HG03457 (cell line): ENCODE measurements around the gene FANCE.

Experiments
- ATAC-seq: cut with Tn5 transposase; IDR thresholded peaks from one replicate; pipeline ENCODE4 v1.9.1; 2021; ENCODE audit warnings: moderate number of reproducible peaks; ENCODE audit not compliant: unreplicated experiment

The FANCE gene

GRCh38 chr6:35452183-35453090, at the start of gene FANCE:
Gene FANCE (plus strand): TSS chr6:35452338. CDS start chr6:35452546, 208 bp downstream.
- ATAC-seq = peak; percentile 73

DNA sequence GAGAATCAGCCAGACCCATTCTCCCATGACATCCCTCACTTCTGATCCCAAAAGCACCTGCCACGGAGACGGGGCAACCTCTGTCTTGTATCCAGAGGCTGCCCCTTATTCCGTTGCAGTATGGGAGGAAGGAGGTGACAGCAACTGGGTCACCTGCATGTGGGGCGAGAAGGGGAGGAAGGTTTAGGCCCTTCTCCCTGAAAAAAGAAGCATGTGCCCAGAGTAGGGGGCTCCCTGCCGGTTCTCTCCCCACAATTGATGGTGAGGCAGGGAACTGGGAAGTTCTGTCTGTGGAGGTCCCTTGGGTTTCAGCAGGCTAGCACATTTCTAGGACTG, 49.3 kb upstream of the FANCE start:
- ATAC-seq = no peak

DNA sequence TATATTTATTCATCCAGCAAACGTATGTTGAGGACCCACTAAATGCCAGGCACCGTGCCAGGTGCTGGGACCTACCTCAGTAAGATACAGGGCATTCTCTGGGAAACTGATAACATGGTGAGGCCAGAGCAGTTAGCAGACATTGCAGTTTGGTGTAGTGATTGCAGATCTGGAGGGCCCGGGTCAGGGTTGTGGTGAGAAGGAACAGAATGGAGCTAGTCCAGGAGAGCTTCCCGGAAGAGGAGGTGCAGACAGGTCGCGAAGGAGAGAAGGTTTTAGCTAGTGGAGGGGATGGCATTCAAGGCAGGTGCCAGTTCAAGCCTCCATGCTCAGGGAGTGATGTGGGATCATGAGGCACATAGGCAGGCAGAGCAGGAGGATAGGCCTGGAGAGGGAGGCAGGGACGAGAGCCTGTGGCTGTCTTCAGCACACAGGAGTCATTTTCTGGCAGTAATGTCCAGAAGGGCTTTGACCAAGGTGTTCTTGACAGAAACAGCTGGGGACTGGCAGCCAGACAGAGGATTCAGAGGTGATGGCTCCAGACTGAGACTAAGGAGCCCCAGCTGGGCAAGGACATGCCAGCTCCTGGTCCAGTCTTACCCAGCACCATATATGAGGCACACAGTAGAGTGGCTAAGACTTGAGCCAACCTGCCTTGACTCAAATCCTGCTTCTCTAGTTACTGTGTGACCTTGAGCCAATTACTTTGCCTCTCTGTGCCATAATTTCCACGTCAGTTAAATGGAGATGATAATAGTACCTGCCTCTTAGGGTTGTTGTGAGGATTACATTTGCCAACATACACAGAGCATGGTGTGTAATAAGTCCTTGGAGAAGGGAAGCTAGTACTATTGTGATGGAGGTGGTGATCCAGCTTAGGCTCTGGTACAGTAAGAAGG, 48.3 kb upstream of the FANCE start:
- ATAC-seq = no peak

DNA sequence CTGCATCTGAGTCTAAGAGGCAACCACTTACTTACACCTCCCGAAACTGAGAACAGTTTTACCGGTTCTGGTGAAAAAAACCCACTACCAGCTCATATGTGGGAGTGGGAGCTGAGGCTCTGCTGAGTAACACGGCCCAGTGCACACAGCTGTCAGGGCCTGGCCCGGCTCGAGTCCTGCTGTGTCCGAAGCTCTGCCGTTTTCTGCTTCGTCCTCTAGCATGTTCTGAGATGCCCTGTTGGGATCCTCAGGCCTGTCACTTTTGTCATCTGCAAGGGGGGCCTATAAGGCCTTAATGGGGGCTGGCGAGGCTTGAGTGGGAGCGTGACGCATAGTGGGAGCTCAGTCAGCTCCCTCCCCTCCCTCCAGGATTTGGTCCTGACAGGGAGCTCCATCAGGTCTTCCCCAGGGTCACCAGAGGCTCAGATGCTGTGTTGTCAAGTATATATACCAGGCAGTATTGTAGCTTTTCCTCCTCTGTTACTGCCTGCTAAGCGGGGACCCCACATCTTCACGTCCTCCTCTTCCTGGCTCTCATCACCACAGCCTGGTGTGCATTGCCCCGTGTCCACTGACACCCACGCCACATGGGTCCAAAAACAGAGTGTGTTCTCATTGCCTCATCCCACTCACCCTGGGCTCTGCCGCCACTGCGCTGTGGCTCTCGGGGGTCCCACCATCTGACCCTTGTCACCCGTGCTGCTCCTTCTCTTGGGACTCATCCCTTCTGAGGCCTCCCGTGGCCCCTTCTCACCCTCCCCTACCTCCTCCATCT, 45.2 kb upstream of the FANCE start:
- ATAC-seq = no peak

- ATAC-seq = no peak
Observed at GRCh38 chr6:35409245-35409644, 42.9 kb upstream of the FANCE start.

- ATAC-seq = no peak
Observed at GRCh38 chr6:35410131-35410530, 42.0 kb upstream of the FANCE start.

DNA sequence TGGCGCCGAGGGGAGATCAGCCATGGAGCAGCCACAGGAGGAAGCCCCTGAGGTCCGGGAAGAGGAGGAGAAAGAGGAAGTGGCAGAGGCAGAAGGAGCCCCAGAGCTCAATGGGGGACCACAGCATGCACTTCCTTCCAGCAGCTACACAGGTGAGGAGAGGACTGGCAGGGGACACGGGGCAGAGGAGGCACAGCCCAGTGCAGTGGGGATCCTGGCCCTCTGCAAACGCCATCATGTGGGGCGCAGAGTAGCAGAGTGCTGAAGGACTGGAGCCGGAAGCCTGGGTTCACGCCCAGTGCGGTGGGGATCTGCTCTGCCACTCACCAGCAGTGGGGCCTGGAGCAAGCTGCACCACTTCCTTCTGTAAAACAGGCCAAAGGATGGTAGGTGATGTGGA, 41.1 kb upstream of the FANCE start:
- ATAC-seq = no peak

- ATAC-seq = no peak
Observed at GRCh38 chr6:35412102-35412501, 40.0 kb upstream of the FANCE start.

DNA sequence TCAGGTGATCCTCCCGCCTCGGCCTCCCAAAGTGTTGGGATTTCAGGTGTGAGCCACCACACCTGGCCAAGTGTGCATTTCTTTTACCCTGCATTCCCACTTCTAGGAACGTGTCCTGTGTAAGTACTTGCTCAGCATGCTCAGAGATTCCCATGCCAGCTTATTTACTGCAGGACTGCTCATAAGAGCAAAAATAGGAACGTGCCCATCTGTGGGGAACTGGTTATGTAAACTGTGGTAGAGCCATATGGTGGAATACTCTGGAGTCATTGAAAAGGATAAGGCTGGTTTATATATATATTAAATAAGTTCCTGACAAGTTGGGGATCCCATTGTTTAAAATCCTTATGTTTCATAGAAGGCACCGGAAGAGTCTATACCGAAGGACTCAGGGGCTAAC, 38.2 kb upstream of the FANCE start:
- no peak for ATAC-seq

- no peak for ATAC-seq
Observed at GRCh38 chr6:35415065-35415891, 36.9 kb upstream of the FANCE start.

- ATAC-seq = no peak
Observed at GRCh38 chr6:35417979-35418661, 34.0 kb upstream of the FANCE start.

DNA sequence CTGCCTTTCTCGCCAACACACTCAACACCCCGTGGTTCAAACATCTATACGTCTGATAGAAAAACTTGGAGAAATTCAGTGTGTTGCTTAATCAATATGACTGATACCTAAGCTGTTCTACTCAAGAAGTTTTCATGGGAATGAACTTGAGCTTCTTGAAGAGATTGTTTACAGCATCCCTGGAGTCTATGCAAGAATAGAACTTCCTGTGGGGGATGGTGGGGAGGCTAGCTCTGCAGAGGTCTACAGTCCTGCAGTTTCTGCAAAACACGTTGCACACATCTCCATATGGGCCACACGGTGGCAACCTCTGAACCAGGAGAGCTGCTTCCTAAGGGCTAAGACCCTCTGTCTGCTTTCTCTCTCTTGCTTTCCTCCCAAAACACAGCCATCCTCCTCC, 32.7 kb upstream of the FANCE start:
- no peak for ATAC-seq

DNA sequence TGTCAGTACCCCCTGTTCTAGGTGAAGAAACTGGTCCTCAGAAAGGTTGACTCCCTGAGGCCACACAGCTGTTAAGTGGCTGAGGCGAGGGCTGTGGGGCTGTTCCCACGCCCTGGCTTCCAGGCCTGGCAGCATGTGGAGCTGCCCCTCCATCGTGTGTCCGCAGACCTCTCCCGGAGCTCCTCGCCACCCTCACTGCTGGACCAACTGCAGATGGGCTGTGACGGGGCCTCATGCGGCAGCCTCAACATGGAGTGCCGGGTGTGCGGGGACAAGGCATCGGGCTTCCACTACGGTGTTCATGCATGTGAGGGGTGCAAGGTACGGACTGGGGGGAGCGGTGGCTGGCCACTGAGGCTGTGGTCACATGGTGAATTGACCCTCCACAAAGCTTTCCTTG, 32.2 kb upstream of the FANCE start:
- ATAC-seq = no peak

- no peak for ATAC-seq
Observed at GRCh38 chr6:35425284-35425683, 26.9 kb upstream of the FANCE start.

DNA sequence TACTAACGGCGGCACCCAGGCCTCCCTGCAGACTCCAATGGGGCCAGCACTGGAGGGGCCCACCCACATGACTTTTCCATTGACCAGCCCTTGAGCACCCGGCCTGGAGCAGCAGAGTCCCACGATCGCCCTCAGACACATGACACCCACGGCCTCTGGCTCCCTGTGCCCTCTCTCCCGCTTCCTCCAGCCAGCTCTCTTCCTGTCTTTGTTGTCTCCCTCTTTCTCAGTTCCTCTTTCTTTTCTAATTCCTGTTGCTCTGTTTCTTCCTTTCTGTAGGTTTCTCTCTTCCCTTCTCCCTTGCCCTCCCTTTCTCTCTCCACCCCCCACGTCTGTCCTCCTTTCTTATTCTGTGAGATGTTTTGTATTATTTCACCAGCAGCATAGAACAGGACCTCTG, 26.1 kb upstream of the FANCE start:
- no peak for ATAC-seq

GRCh38 chr6:35427435-35427834, 24.7 kb upstream of the FANCE start:
- no peak for ATAC-seq

- no peak for ATAC-seq
Observed at GRCh38 chr6:35427851-35428321, 24.3 kb upstream of the FANCE start.

GRCh38 chr6:35428421-35429149, 23.6 kb upstream of the FANCE start:
- no peak for ATAC-seq

- ATAC-seq = no peak
Observed at GRCh38 chr6:35429463-35429862, 22.7 kb upstream of the FANCE start.
